Activated naive CD4-positive, alpha-beta T cell treated with Interleukin-2 at 50 U/mL for 16 hours (primary cell): ENCODE results near the gene PACSIN1.
"Not testable (repeated sequence)": the region's sequence is repeated elsewhere in the genome, so short reads cannot be mapped to it uniquely, and the experiment has no call there.

Experiments used
- DNase-seq: peaks from one replicate; pipeline ENCODE4 v3.0.0-alpha.2; 2020

Gene PACSIN1

GRCh38 chr6:34485321-34486060, 19.6 kb downstream of the PACSIN1 start:
- DNase-seq: no peak

DNA sequence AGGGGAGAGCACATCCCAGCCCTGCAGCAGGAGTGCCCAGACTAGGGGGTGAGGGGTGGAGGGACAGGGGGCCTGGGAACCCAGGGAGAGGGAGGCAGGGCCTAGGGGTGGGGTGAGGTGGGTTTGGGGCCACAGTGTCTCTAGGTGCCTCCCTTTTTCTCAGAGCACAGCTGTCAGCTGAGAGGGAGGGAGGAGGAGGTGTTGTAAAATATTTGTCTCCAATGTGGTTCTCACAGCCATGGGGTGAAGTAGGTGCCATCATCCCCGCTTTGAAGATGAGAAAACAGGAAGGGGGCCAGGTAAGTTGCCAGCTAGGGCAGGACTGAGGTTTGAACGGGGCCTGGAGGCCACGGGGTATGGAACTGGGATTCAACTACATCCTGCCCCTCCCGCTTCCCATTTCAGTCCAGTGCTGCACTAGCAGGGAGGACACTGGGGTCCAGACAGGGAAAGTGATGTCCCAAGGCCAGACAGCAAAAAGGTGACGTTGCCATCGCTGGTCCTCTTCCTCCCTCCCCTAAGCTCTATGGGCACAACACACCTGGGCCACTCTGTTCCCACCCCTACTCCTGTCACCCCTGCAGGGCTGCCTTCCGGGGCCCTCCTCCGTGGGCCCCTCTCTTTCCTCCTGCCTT, 20.3 kb downstream of the PACSIN1 start:
- no peak for DNase-seq

DNA sequence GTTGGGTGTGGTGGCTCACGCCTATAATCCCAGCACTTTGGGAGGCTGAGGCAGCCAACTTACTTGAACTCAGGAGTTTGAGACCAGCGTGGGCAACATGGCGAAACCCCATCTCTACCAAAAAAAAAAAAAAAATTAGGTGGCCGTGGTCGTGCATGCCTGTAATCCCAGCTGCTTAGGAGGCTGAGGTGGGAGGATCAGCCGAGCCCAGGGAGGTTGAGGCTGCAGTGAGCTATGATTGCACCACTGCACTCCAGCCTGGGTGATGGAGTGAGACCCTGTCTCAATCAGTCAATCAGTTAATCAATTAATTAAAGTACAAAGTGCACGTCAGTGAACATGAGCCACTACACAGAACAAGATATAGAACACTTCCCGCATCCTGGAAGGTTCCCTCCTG, 21.0 kb downstream of the PACSIN1 start:
- not testable (repeated sequence) for DNase-seq

- no peak for DNase-seq
Measured at GRCh38 chr6:34487536-34487935, 21.7 kb downstream of the PACSIN1 start.

GRCh38 chr6:34489207-34489805, 23.4 kb downstream of the PACSIN1 start:
- DNase-seq: no peak

GRCh38 chr6:34490390-34491090, 24.7 kb downstream of the PACSIN1 start:
- DNase-seq: no peak

GRCh38 chr6:34491091-34491430, 25.2 kb downstream of the PACSIN1 start:
- no peak for DNase-seq

DNA sequence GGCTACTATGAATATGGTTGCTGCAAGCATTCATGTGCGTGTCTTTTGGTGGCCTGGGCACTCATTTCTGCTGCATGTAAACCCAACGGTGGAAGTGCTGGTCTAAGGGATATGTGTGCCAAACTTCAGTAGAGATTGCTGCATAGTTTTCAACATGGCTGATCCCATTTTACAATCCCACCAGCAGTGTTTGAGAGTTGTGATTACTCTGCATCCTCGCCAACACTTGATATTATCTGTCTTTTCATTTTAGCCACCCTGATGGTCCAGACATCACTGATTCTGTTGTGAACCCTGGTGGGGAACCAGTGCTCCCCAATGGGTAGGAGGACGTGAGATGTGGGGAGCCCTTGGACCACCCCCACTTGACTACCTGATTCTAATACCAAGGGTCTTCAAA, 27.5 kb downstream of the PACSIN1 start:
- DNase-seq: no peak

DNA sequence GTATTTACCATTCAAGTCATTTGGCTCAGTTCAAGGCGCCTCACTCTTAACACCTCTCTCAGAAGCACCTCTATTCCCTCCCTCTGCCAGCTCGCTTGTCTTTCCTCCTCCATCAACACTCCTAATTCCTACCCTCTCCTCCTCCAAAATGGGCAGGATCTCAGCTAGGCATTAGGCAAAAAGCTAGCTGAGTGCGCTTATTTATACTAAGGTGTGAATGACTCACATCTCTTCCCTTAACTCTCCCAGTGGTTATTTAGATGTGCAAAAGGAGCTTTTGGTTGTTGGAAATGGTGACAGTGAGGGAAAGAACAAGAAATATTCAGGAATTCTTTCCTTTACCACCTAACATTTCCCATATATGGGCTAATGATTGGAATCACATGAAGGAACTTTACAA, 29.1 kb downstream of the PACSIN1 start:
- no peak for DNase-seq

- DNase-seq: no peak
Measured at GRCh38 chr6:34496103-34496685, 30.3 kb downstream of the PACSIN1 start.

DNA sequence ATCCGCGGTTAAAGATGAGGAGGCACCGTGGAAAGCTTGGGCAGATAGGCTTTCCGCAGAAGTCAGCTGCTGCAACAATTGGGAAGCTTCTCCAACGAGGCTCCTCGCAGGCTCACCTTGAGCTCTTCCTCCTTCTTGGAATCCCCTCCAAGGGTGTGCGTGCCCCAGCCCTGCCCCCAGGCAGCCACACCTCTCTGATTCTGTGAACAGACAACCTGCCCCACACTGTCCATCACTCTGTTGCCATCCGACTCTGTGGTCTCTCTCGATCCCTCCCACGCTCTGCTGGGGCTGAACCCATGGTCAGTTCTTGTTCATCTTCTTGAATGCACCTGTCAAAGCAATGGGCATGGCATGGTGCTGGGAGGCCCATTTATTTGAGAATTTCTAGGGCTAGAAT, 31.5 kb downstream of the PACSIN1 start:
- no peak for DNase-seq

DNA sequence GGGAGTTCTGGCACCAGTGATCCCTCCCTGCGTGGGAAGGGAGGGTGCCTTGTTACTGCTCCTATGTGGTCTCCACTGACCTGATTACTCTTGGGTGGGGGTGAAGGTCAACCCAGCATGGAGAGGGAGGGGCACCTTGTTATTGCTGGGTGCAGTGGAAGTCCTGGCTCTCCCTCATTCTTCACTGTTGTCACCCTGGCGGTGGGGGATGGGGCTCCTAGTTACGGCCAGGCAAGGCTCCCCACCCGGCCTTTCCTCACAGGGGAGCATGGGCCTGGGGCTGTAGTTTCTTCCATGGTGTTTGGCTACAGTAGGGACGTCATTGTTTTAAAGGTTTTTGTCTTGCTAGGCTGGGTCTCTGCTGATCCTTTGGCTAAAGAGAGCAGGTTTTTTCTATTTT, 40.8 kb downstream of the PACSIN1 start:
- no peak for DNase-seq

- DNase-seq: no peak
Measured at GRCh38 chr6:34508425-34508824, 42.5 kb downstream of the PACSIN1 start.

- DNase-seq: no peak
Measured at GRCh38 chr6:34509782-34510181, 43.9 kb downstream of the PACSIN1 start.

DNA sequence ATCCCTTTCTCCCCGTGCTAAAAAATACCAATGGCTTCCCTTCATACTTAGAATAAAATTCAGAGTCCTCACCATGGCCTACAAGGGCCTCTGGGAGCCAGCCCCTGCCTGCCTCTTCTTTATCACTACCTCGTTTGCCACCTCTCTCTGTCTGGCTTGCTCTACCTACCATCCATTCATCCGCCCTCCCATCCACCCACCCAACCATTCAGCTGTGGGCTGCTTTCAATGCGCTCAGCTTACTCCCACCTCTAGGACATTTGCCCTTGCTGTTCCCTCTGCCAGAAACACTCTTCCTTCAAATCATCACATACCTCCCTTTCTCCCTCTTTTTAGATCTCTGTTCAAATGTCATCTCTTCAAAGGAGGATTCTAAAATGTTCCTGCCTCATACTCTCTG, 44.4 kb downstream of the PACSIN1 start:
- DNase-seq: no peak

DNA sequence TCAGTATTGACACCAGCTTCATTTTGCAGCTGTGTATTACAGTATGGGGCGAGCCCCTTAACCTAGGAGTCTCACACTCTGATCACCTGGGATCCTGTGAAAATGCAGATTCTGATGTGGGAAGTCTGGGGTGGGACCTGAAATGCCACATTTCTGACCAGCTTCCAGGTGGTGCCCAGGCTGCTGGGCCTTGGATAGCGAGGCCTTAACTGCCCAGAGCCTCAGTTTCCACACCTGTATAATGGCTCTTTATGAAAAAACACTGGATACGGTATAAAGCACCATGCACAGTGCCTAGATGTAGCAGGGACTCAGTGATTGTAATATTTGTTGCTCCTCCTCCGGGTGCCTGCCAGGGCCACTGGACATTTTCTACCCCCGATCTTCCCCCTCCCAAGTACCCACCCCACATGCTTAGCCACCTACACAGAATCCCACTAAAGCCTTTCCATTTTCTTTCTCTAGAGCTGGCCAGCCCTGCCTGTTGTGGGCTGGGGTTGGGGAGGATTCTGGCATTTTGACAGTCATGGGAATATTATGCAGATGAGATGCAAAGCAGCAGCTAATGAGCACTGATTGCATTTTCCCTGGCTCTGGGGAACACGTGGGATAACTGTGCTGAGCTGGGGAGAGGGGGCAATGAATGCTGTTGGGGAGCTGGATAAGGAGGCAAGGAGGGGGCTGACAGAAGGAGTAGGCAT, 45.5 kb downstream of the PACSIN1 start:
- DNase-seq: no peak

DNA sequence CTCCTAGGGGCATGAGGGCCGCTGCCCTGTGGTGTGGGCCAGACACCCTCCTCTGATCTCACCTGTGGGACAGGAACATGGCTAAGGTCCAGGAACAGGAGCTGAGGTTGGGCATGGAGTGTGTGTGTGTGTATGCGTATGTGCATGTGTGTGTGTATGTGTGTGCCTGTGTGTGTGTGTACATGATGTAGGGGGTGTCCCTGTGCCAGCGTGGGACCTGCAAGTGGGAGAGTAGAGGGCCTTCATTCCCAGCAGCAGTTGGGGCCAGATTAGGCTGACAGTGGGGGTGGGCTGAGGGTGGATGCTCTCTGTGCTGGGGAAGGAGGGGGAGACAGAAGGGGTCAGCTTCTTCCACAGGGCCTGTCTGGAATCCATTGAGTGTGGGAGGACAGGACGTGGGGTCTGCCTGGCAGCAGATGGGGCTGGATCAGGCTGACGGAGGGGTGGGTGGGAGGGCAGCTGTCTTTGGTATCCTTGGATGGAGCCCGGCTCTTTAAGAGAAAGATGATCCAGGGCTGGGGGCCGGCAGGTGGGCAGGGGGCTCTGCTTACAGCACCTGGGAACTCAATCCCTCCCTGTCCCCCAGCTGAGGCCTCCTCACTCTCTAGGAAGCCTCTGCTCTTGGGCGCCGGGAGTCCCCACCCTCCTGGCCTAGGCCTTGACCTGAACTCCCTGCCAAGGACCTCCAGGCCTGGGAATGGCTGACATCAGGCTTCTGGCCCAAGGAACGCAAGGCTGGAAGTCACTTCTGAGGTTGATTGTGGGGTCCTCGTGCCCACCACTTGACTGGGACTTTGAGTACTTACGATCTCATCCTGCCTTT, 46.2 kb downstream of the PACSIN1 start:
- DNase-seq: no peak

- no peak for DNase-seq
Measured at GRCh38 chr6:34512738-34513115, 46.9 kb downstream of the PACSIN1 start.

- DNase-seq: no peak
Measured at GRCh38 chr6:34513646-34514045, 47.8 kb downstream of the PACSIN1 start.

DNA sequence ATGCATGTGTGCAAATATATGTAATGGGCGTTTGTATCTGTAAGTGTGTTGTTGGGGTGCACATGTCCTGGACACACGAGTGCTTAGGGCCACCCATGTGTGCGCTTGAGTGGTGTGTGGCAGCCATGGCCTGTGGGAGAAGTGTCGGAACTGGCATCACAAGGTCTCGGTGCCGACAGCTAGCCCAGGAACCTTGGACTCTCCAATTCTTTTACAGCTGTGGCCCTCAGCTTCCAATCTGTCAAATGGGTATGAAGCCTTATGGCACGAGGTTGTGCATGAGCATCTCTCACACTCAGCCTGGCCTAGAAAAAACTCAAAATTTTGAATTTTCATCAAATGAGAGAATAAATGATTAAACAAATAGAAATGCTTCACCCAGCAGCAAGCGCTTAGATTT, 48.2 kb downstream of the PACSIN1 start:
- no peak for DNase-seq

DNA sequence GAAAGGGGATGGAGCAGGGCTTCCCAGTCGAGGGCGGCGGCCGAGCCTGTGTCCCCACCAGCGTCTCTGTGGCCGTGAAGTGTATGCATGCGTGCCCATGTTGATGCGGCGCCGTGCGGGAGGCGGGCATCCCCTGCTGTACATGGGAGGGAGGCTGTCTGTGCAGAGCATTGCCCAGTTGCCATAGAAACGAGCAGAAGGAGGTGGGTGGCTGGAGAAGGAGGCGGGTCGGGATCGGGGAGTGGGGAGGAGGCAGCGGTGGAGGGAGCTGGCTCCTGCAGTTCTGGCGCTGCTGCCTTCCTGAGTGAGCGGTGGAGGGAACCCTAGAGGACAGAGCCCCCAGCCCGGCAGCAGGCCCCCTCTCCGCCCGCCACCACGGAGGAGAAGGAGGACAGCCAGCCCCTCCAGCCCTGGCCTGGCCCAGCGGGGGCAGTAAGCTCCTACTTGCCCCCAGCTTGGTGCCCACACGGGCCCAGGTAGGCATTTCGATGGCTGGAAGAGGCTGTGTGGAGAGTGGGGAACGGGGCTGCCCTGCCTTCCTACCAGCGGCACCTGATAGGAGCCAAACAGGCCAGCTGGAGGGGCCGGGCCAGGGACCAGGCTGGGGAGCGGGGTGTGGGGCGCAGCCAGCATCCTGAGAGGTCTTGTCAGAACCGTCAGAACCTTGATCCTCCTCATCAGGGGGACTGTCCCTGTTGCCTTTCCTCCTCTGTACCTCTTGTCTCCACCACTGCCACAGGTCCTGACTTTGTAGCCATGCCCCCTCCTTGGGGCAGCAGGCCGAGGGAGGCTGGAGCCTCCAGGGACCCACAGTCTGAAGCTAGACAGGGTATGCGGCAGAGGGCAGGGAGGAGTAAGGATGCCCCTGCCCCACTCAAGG, 49.0 kb downstream of the PACSIN1 start:
- peak; percentile 4 for DNase-seq
